Nephron (organoid): Measurements from ENCODE around the gene XYLB.

ENCODE experiments used
- H3K27ac Mint-ChIP-seq, 3 experiments: 2 replicates each; pipeline ENCODE4 v1.8.0; 2020; ENCODE audit warnings: mixed read lengths in 3 of 3, mild to moderate bottlenecking in 2 of 3, moderate library complexity in 1 of 3
- H3K27me3 Mint-ChIP-seq: 2 replicates; pipeline ENCODE4 v1.8.0; 2021; ENCODE audit warnings: low read depth, mild to moderate bottlenecking, moderate library complexity, mixed read lengths
- H3K36me3 Mint-ChIP-seq: 2 replicates; pipeline ENCODE4 v1.8.0; 2020; ENCODE audit warnings: low read depth, mixed read lengths
- H3K4me1 Mint-ChIP-seq: 2 replicates; pipeline ENCODE4 v1.8.0; 2020; ENCODE audit warnings: mixed read lengths
- H3K4me3 Mint-ChIP-seq, 3 experiments: 2 replicates each; pipeline ENCODE4 v1.8.0; 2020; ENCODE audit warnings: mild to moderate bottlenecking in 3 of 3, mixed read lengths in 3 of 3, moderate library complexity in 2 of 3
- H3K9me3 Mint-ChIP-seq: 2 replicates; pipeline ENCODE4 v1.8.0; 2020; ENCODE audit warnings: mixed read lengths
- CTCF ChIP-seq, 3 experiments: fragments of 200-600 bp; sonication (generic); IDR thresholded peaks; one replicate each; pipeline ENCODE4 v1.5.0; 2021; ENCODE audit warnings: antibody characterized with exemption in 3 of 3; ENCODE audit not compliant: unreplicated experiment in 3 of 3

XYLB gene

DNA sequence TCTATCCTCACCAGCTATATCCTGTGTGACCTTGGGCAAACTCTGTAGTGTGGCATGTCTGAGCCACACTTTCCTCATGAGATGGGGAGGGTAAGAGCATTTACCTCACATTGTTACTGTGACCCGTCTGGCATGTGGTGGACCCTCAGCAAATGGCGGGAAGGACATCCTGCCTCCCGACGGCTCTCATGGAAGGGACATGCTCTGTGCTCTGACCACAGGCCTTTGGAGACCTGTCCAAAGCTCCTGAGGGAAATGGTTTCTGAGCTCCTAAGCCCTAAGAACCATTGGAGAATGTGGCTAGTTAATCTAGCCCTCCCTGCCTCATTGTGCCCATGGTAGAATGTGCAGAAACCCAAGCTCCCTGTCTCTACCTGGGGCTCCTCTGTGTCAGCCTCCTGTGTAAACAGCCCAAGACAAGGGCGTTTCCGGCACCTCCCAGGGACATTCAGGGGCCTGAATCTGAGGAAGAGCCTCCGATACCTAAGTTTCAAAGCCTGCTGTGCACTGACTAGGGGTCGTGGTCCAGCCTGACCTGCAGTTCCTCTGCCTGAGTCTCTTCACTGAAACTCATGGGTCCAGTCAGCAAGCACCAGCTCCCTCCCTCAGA is 29.0 kb downstream of the XYLB start:
- H3K9me3 Mint-ChIP-seq, result no peaks in the 10 kb centered on the region
- H3K4me1 Mint-ChIP-seq, result no peaks in the 10 kb centered on the region
- peaks cover 37% of the 10 kb centered on the region for H3K36me3 Mint-ChIP-seq
- TF ChIP-seq CTCF (IDR thresholded peaks at IDR 0.05; ENCODE audit: unreplicated experiment in 3 of 3), result no peak
- no peak overlapping the region for H3K27ac Mint-ChIP-seq
- H3K27me3 Mint-ChIP-seq, result no peaks in the 10 kb centered on the region
- no peak overlapping the region for H3K4me3 Mint-ChIP-seq

GRCh38 chr3:38376098-38376816 is 29.7 kb downstream of the XYLB start:
- TF ChIP-seq CTCF (IDR thresholded peaks at IDR 0.05; ENCODE audit: unreplicated experiment in 3 of 3), result no peak
- H3K9me3 Mint-ChIP-seq, result no peaks in the 10 kb centered on the region
- no peaks in the 10 kb centered on the region for H3K27me3 Mint-ChIP-seq
- no peak overlapping the region for H3K27ac Mint-ChIP-seq
- no peak overlapping the region for H3K4me3 Mint-ChIP-seq
- H3K36me3 Mint-ChIP-seq, result peaks cover 40% of the 10 kb centered on the region
- H3K4me1 Mint-ChIP-seq, result no peaks in the 10 kb centered on the region

- Mint-ChIP-seq H3K9me3 (no peaks in the 10 kb centered on the region), H3K36me3 (peaks cover 46% of the 10 kb centered on the region), H3K4me3 (no peak overlapping the region), H3K27me3 (no peaks in the 10 kb centered on the region), H3K4me1 (no peaks in the 10 kb centered on the region), H3K27ac (no peak overlapping the region)
- TF ChIP-seq CTCF (IDR thresholded peaks at IDR 0.05; ENCODE audit: unreplicated experiment in 3 of 3), result no peak
Observed at GRCh38 chr3:38379201-38379770, 32.7 kb downstream of the XYLB start.

- Mint-ChIP-seq H3K9me3 (peaks cover 21% of the 10 kb centered on the region), H3K27me3 (no peaks in the 10 kb centered on the region), H3K27ac (no peak overlapping the region), H3K4me3 (no peak overlapping the region), H3K4me1 (no peaks in the 10 kb centered on the region), H3K36me3 (peaks cover 78% of the 10 kb centered on the region)
- TF ChIP-seq CTCF (IDR thresholded peaks at IDR 0.05; ENCODE audit: unreplicated experiment in 3 of 3), result no peak
Observed at GRCh38 chr3:38382506-38383080, 36.0 kb downstream of the XYLB start.

DNA sequence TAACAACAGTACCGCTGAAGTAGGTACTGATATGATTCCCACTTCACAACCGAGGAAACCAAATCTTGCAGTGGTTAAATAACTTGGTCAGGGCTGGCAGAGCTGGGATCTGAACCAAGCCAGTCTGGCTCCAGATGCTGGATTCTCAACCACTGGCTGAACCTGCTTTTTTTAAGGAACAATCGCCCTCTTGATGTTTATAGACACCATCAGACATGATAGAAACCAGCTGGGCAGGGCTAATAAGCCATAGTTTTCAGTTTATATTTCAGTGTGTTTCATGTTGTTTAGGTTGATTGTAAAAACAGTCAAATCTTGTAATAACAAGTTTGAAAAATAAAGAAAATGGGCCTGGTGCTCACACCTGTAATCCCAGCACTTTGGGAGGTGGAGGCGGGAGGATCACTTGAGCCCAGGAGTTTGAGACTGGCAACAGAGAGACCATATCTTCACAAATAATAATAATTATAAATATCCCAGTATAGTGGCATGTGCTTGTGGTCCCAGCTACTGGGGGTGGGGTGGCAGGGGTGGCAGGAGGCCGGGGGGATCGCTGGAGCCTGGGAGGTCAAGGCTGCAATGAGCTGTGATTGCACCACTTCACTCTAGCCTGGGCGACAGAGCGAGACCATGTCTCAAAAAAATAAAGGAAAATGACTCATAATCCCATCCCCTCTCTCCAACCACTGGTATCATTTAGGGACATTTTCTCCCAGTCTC is 36.7 kb downstream of the XYLB start:
- Mint-ChIP-seq H3K27me3 (no peaks in the 10 kb centered on the region), H3K4me3 (no peak overlapping the region), H3K4me1 (no peaks in the 10 kb centered on the region), H3K27ac (no peak overlapping the region), H3K9me3 (peaks cover 27% of the 10 kb centered on the region), H3K36me3 (peaks cover 78% of the 10 kb centered on the region)
- TF ChIP-seq CTCF (IDR thresholded peaks at IDR 0.05; ENCODE audit: unreplicated experiment in 3 of 3), result no peak
